T-cell (primary cell): ENCODE measurements around the gene CRYBG3. TPM values are rescaled to one million over a fixed set of nuclear protein-coding genes. Genes with fewer than 3 reads are reported as not detected.

Experiments used
- ATAC-seq, 4 experiments: fragments of 200-7000 bp in 3 of 4; fragments of 150-1000 bp in 1 of 4; cut with Tn5 transposase; replicated peaks in 1 of 4; 1 replicate in 3 of 4; 2 replicates in 1 of 4; pipeline ENCODE4 v1.10.0; 2021; ENCODE audit warnings: moderate library complexity in 3 of 4, mild to moderate bottlenecking in 2 of 4, moderate number of reproducible peaks in 1 of 4
- CTCF ChIA-PET, 2 donors: fragments of 300-600 bp; sonication (Branson Sonifier 250); formaldehyde crosslinking; loops; one replicate each; lab custom pipeline; 2022; ENCODE audit warnings: antibody characterized with exemption in 2 of 2; lab: Charles Lee
- POLR2A ChIA-PET, 2 donors: fragments of 300-600 bp; sonication (Branson Sonifier 250); formaldehyde crosslinking; loops; one replicate each; lab custom pipeline; 2022; ENCODE audit warnings: antibody characterized with exemption in 2 of 2; lab: Charles Lee
- DNase-seq, 35 experiments: peaks; one replicate each; pipeline versions ENCODE4 v3.0.0 to v3.0.0-alpha.2; 2013 to 2023
- H3K27ac ChIP-seq: one replicate; pipeline ENCODE4 v1.5.1; 2013; ENCODE audit warnings: low read length
- H3K27me3 ChIP-seq, 2 experiments: replicated peaks in 1 of 2; 1 replicate in 1 of 2; 2 replicates in 1 of 2; pipeline versions ENCODE4 v1.6.1 to v1.7.0; 2013; ENCODE audit warnings: low read length in 1 of 2, mixed read lengths in 1 of 2; ENCODE audit not compliant: control insufficient read depth in 2 of 2, insufficient read depth in 2 of 2; ENCODE audit errors: extremely low read depth in 1 of 2
- H3K36me3 ChIP-seq, 2 donors: 1 replicate in 1 of 2; 2 replicates in 1 of 2; pipeline versions ENCODE4 v1.6.1 to v1.7.0; 2013; ENCODE audit warnings: low read length in 1 of 2; ENCODE audit not compliant: control insufficient read depth in 2 of 2, insufficient read depth in 1 of 2; ENCODE audit errors: extremely low read depth in 1 of 2
- H3K4me1 ChIP-seq, 2 experiments: 1 replicate in 1 of 2; 2 replicates in 1 of 2; pipeline versions ENCODE4 v1.6.1 to v1.7.0; 2013; ENCODE audit warnings: low read length in 2 of 2, mixed read lengths in 1 of 2; ENCODE audit not compliant: insufficient read depth in 2 of 2, control insufficient read depth in 1 of 2; ENCODE audit errors: extremely low read depth in 1 of 2
- H3K4me3 ChIP-seq, 2 donors: 1 replicate in 1 of 2; 2 replicates in 1 of 2; pipeline versions ENCODE4 v1.5.1 to v1.7.0; 2013; ENCODE audit warnings: mild to moderate bottlenecking in 2 of 2, low read length in 1 of 2, moderate library complexity in 1 of 2; ENCODE audit not compliant: control insufficient read depth in 1 of 2; ENCODE audit errors: extremely low read depth in 1 of 2
- H3K9me3 ChIP-seq: 2 replicates; pipeline ENCODE4 v1.7.0; 2013
- H3K27ac Mint-ChIP-seq, 2 donors: one replicate each; pipeline ENCODE4 v1.8.0; 2020 to 2021; ENCODE audit warnings: mild to moderate bottlenecking in 2 of 2, mixed read lengths in 2 of 2
- H3K27me3 Mint-ChIP-seq, 2 donors: one replicate each; pipeline ENCODE4 v1.8.0; 2021 to 2022; ENCODE audit warnings: mixed read lengths in 2 of 2
- H3K36me3 Mint-ChIP-seq: one replicate; pipeline ENCODE4 v1.8.0; 2021; ENCODE audit warnings: mixed read lengths
- H3K4me1 Mint-ChIP-seq, 3 donors: one replicate each; pipeline ENCODE4 v1.8.0; 2020 to 2022; ENCODE audit warnings: mixed read lengths in 3 of 3, mild to moderate bottlenecking in 1 of 3
- H3K4me3 Mint-ChIP-seq, 3 donors: one replicate each; pipeline ENCODE4 v1.8.0; 2020 to 2022; ENCODE audit warnings: mild to moderate bottlenecking in 3 of 3, mixed read lengths in 3 of 3, moderate library complexity in 3 of 3
- H3K9me3 Mint-ChIP-seq, 3 donors: one replicate each; pipeline ENCODE4 v1.8.0; 2020 to 2022; ENCODE audit warnings: mixed read lengths in 3 of 3
- WGBS: methylation state at CpG from one replicate; pipeline ENCODE4 v1.1.5; 2013; ENCODE audit warnings: missing lambda C conversion rate; ENCODE audit not compliant: insufficient coverage; 5-methylcytosine and 5-hydroxymethylcytosine counted together
- total RNA-seq, 35 experiments: library from RNA in 6 of 35; stranded (reverse) in 6 of 35; fragments of 120-200 nt in 1 of 35; gene quantifications; one replicate each; pipeline versions ENCODE4 v1.2.1 to v1.2.4 and lab custom pipeline; 2013 to 2026

CRYBG3 gene
- total RNA-seq, 5 donors from 2014 or later (not counting 1 experiment from before 2014, with no cell fraction given) = 3.1 to 5.8 (median 5.3) TPM

- no peaks in the 10 kb centered on the region for H3K9me3 ChIP-seq
These were observed 10.9 kb upstream of the CRYBG3 start for GRCh38 chr3:97810779-97811390.

GRCh38 chr3:97815149-97815917, 6.5 kb upstream of the CRYBG3 start:
- Mint-ChIP-seq H3K27ac (no peak overlapping the region), H3K27me3 (no peaks in the 10 kb centered on the region), H3K4me3 (no peak overlapping the region), H3K9me3 (no peaks in the 10 kb centered on the region), H3K36me3 (no peaks in the 10 kb centered on the region), H3K4me1 (peaks cover 5 to 10% (median 9%) of the 10 kb centered on the region in 3 donors)
- ATAC-seq (peak in 3 of 4 experiments; percentile 91 to 100 (median 99)), DNase-seq (peak in 8 of 35 experiments; percentile 2 to 43 (median 14))
- Histone ChIP-seq H3K36me3 (no peaks in the 10 kb centered on the region), H3K4me1 (no peaks in the 10 kb centered on the region), H3K27ac (no peak overlapping the region), H3K9me3 (no peaks in the 10 kb centered on the region), H3K4me3 (no peak overlapping the region), H3K27me3 (no peaks in the 10 kb centered on the region)
- ChIA-PET CTCF (interaction anchor here in 1 of 2 donors (0.5 kb wide), 1 partner anchor 206 kb away, joined by 5 read pairs; no protein-coding TSS in a partner anchor), POLR2A (interaction anchor here (0.6 to 0.7 kb wide), 3 partner anchors 18 to 207 kb away, joined by 3 to 7 read pairs (median 3); no protein-coding TSS in a partner anchor)
- WGBS = 0% methylated on average over 1 of the region's 1 CpG

More at GRCh38 chr3:97810779-97811390, 10.9 kb upstream of the CRYBG3 start:
- Histone ChIP-seq H3K36me3 (no peaks in the 10 kb centered on the region), H3K4me1 (no peaks in the 10 kb centered on the region), H3K4me3 (no peak overlapping the region), H3K27ac (no peak overlapping the region), H3K27me3 (no peaks in the 10 kb centered on the region)
- DNase-seq (no peak), ATAC-seq (no peak)
- H3K4me3 Mint-ChIP-seq = no peak overlapping the region
- no peak overlapping the region for H3K27ac Mint-ChIP-seq
- H3K4me1 Mint-ChIP-seq = peaks cover 5 to 7% (median 7%) of the 10 kb centered on the region in 3 donors
- H3K36me3 Mint-ChIP-seq = no peaks in the 10 kb centered on the region
- ChIA-PET CTCF (no interaction called here), POLR2A (no interaction called here)
- WGBS = no CpG with 5 or more reads among the region's 2 CpGs
- H3K9me3 Mint-ChIP-seq = no peaks in the 10 kb centered on the region
- H3K27me3 Mint-ChIP-seq = no peaks in the 10 kb centered on the region

GRCh38 chr3:97816811-97817210, 5.0 kb upstream of the CRYBG3 start:
- ATAC-seq (no peak), DNase-seq (no peak)
- no peaks in the 10 kb centered on the region for H3K36me3 ChIP-seq
- WGBS = no CpG with 5 or more reads among the region's 2 CpGs
- Mint-ChIP-seq H3K27ac (no peak overlapping the region), H3K4me1 (peaks cover 13 to 20% (median 18%) of the 10 kb centered on the region in 3 donors), H3K36me3 (no peaks in the 10 kb centered on the region), H3K4me3 (no peak overlapping the region), H3K9me3 (no peaks in the 10 kb centered on the region), H3K27me3 (peaks cover 0 to 3% of the 10 kb centered on the region in 2 donors)
- peaks cover 2 to 10% of the 10 kb centered on the region in 2 experiments for H3K4me1 ChIP-seq
- no peak overlapping the region for H3K27ac ChIP-seq
- no peaks in the 10 kb centered on the region for H3K27me3 ChIP-seq
- no peak overlapping the region for H3K4me3 ChIP-seq
- POLR2A ChIA-PET = interaction anchor here in 1 of 2 donors (0.5 kb wide), 1 partner anchor 221 kb away, joined by 3 read pairs; no protein-coding TSS in a partner anchor
- CTCF ChIA-PET = no interaction called here
- H3K9me3 ChIP-seq = no peaks in the 10 kb centered on the region

GRCh38 chr3:97817965-97818364, 3.8 kb upstream of the CRYBG3 start:
- Mint-ChIP-seq H3K27ac (no peak overlapping the region), H3K4me3 (no peak overlapping the region), H3K27me3 (peaks cover 0 to 7% of the 10 kb centered on the region in 2 donors), H3K4me1 (peaks cover 21 to 26% (median 25%) of the 10 kb centered on the region in 3 donors), H3K9me3 (no peaks in the 10 kb centered on the region), H3K36me3 (no peaks in the 10 kb centered on the region)
- no peak overlapping the region for H3K27ac ChIP-seq
- H3K4me3 ChIP-seq = no peak overlapping the region
- WGBS = no CpG with 5 or more reads among the region's 3 CpGs
- H3K9me3 ChIP-seq = no peaks in the 10 kb centered on the region
- H3K4me1 ChIP-seq = peaks cover 2 to 20% of the 10 kb centered on the region in 2 experiments
- DNase-seq (no peak), ATAC-seq (no peak)
- H3K36me3 ChIP-seq = no peaks in the 10 kb centered on the region
- peaks cover 0 to 7% of the 10 kb centered on the region in 2 experiments for H3K27me3 ChIP-seq
- ChIA-PET CTCF (interaction anchor here in 1 of 2 donors (0.5 kb wide), 1 partner anchor 839 kb away, joined by 4 read pairs; no protein-coding TSS in a partner anchor), POLR2A (interaction anchor here in 1 of 2 donors (0.8 kb wide), 1 partner anchor 96 kb away, joined by 3 read pairs; no protein-coding TSS in a partner anchor)

DNA sequence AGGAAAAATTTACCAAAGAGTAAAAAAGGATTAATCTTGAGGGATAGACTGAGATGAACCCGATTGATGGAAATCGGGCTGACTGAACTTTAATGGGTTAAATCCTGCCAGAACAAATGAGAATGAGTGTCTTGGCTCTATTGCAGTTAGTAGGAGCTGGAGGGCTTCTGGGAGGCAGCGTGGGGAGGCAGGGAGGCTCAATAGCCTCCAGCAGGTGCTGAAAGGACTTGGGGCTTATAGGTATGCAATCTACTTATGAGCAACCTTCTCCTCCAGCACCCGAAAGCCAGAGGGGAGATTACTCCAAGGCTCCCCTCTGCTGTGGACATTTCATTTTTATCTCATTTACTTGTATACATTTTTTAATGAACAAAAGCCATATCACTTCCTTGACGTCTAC, 1.0 kb upstream of the CRYBG3 start:
- H3K9me3 ChIP-seq = no peaks in the 10 kb centered on the region
- POLR2A ChIA-PET = interaction anchor here in 1 of 2 donors (0.6 to 0.9 kb wide), 3 partner anchors 42 to 702 kb away, joined by 3 read pairs; partner anchors contain the start of gene CLDND1
- ATAC-seq = no peak
- no peaks in the 10 kb centered on the region for H3K36me3 ChIP-seq
- CTCF ChIA-PET = interaction anchor here (0.5 to 2.1 kb wide), 8 partner anchors 21 to 249 kb away, joined by 3 to 9 read pairs (median 4); no protein-coding TSS in a partner anchor
- H3K4me3 Mint-ChIP-seq = peak overlapping the region; percentile 92 to 96 (median 92)
- peaks cover 0 to 12% of the 10 kb centered on the region in 2 donors for H3K27me3 Mint-ChIP-seq
- peak overlapping the region in 1 of 2 donors; percentile 68 for H3K4me3 ChIP-seq
- peak overlapping the region; percentile 76 to 82 for H3K27ac Mint-ChIP-seq
- H3K27me3 ChIP-seq = peaks cover 0 to 7% of the 10 kb centered on the region in 2 experiments
- peaks cover 27 to 30% (median 29%) of the 10 kb centered on the region in 3 donors for H3K4me1 Mint-ChIP-seq
- H3K9me3 Mint-ChIP-seq = no peaks in the 10 kb centered on the region
- DNase-seq = no peak
- H3K27ac ChIP-seq = peak overlapping the region; percentile 74
- peaks cover 2 to 20% of the 10 kb centered on the region in 2 experiments for H3K4me1 ChIP-seq
- H3K36me3 Mint-ChIP-seq = no peaks in the 10 kb centered on the region
- 100% methylated on average over 2 of the region's 5 CpGs for WGBS
